Loucy (cell line): ENCODE measurements around the gene TMEM18.

Experiments used
- CTCF ChIP-seq: fragments of 200-600 bp; sonication (generic); conservative IDR thresholded peaks from 2 replicates; pipeline ENCODE4 v1.5.1; 2014; ENCODE audit warnings: mild to moderate bottlenecking, antibody characterized with exemption, low read length
- EZH2phosphoT487 ChIP-seq: fragments of 200-600 bp; IDR thresholded peaks from 2 replicates; pipeline ENCODE4 v1.6.1; 2018; ENCODE audit warnings: antibody characterized with exemption, mild to moderate bottlenecking, moderate library complexity, borderline replicate concordance

DNA sequence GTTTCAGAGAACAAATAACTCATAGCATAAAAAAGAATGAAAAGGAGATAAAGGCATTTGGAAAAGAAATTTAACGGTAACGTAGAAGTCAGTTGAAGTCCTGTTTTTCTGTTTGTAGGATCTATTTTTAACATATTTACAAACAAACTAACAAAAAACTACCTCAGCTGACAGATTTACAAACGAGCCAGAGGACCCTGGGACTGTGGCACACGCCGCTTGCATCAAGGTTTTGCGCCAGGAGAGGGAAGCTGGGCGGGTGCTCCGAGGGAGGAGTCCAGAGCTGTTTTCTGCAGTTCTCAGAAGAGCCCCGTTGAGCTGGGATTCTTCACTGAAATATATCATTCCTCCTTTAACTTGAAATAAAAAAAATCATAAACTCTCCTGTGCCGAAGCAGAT lies 13.6 kb upstream of the TMEM18 start:
- TF ChIP-seq CTCF (no peak), EZH2phosphoT487 (no peak)
